H9 (cell line): ENCODE results near the gene EFNB3. TPM values are rescaled to one million over a fixed set of nuclear protein-coding genes. Genes with fewer than 3 reads are reported as not detected.
A peak's percentile ranks its signal among the peaks of the same experiment; 100 is the strongest.

Source experiments
- DNase-seq: peaks from one replicate; pipeline ENCODE4 v3.0.0-alpha.2; 2017
- H2AFZ ChIP-seq: one replicate; pipeline ENCODE4 v1.6.1; 2013; ENCODE audit warnings: mild to moderate bottlenecking, low read length, control low read depth, moderate library complexity
- H2AK5ac ChIP-seq: 2 replicates; pipeline ENCODE4 v1.6.1; 2013; ENCODE audit warnings: low read length, control low read depth, mixed read lengths; ENCODE audit not compliant: insufficient read length
- H2BK120ac ChIP-seq: one replicate; pipeline ENCODE4 v1.6.1; 2013; ENCODE audit warnings: low read depth, mild to moderate bottlenecking, low read length, control low read depth, inconsistent platforms; ENCODE audit not compliant: poor library complexity, severe bottlenecking
- H2BK12ac ChIP-seq: 2 replicates; pipeline ENCODE4 v1.6.1; 2013; ENCODE audit warnings: low read length, control low read depth, mixed read lengths, low read depth; ENCODE audit not compliant: insufficient read length
- H2BK15ac ChIP-seq: 2 replicates; pipeline ENCODE4 v1.6.1; 2013; ENCODE audit warnings: low read depth, low read length, control low read depth
- H2BK20ac ChIP-seq: one replicate; pipeline ENCODE4 v1.6.1; 2013; ENCODE audit warnings: low read depth, mild to moderate bottlenecking, low read length, control low read depth, inconsistent platforms; ENCODE audit not compliant: poor library complexity, severe bottlenecking
- H2BK5ac ChIP-seq: 2 replicates; pipeline ENCODE4 v1.6.1; 2013; ENCODE audit warnings: low read length, control low read depth, mixed read lengths; ENCODE audit not compliant: insufficient read length
- H3K14ac ChIP-seq: 2 replicates; pipeline ENCODE4 v1.6.1; 2013; ENCODE audit warnings: low read length, control low read depth; ENCODE audit not compliant: insufficient read depth
- H3K18ac ChIP-seq: 2 replicates; pipeline ENCODE4 v1.6.1; 2013; ENCODE audit warnings: low read depth, mild to moderate bottlenecking, mixed read lengths, low read length, control low read depth; ENCODE audit not compliant: insufficient read length
- H3K23ac ChIP-seq: 2 replicates; pipeline ENCODE4 v1.6.1; 2013; ENCODE audit warnings: low read length, control low read depth, mixed read lengths, low read depth; ENCODE audit not compliant: insufficient read length
- H3K23me2 ChIP-seq: 2 replicates; pipeline ENCODE4 v1.6.1; 2013; ENCODE audit warnings: low read depth, mild to moderate bottlenecking, mixed read lengths, low read length, control low read depth; ENCODE audit not compliant: insufficient read length, poor library complexity, severe bottlenecking
- H3K27ac ChIP-seq: 2 replicates; pipeline ENCODE4 v1.5.1; 2013; ENCODE audit warnings: low read length, control low read depth, mixed read lengths, low read depth; ENCODE audit not compliant: insufficient read length
- H3K27me3 ChIP-seq: 2 replicates; pipeline ENCODE4 v1.6.1; 2013; ENCODE audit warnings: low read length, control low read depth, inconsistent platforms; ENCODE audit not compliant: insufficient read depth
- H3K4ac ChIP-seq: 2 replicates; pipeline ENCODE4 v1.6.1; 2013; ENCODE audit warnings: low read depth, mild to moderate bottlenecking, control low read depth, inconsistent platforms, low read length, moderate library complexity
- H3K4me1 ChIP-seq: 2 replicates; pipeline ENCODE4 v1.6.1; 2013; ENCODE audit warnings: low read length, control low read depth, inconsistent platforms; ENCODE audit not compliant: insufficient read depth
- H3K4me2 ChIP-seq: 2 replicates; pipeline ENCODE4 v1.6.1; 2013; ENCODE audit warnings: low read length, control low read depth, mixed read lengths; ENCODE audit not compliant: insufficient read length, insufficient read depth
- H3K56ac ChIP-seq: 2 replicates; pipeline ENCODE4 v1.6.1; 2013; ENCODE audit warnings: low read depth, mild to moderate bottlenecking, mixed read lengths, low read length, control low read depth; ENCODE audit not compliant: insufficient read length
- H3K79me1 ChIP-seq: 2 replicates; pipeline ENCODE4 v1.6.1; 2013; ENCODE audit warnings: low read depth, mild to moderate bottlenecking, moderate library complexity, low read length, control low read depth, inconsistent platforms; ENCODE audit not compliant: insufficient read depth, poor library complexity, severe bottlenecking
- H3K79me2 ChIP-seq: 2 replicates; pipeline ENCODE4 v1.6.1; 2013; ENCODE audit warnings: low read length, control low read depth, inconsistent platforms; ENCODE audit not compliant: insufficient read depth
- H3K9ac ChIP-seq: 2 replicates; pipeline ENCODE4 v1.6.1; 2013; ENCODE audit warnings: low read length, control low read depth, mixed read lengths; ENCODE audit not compliant: insufficient read length; ENCODE audit errors: extremely low read depth
- H3K9me3 ChIP-seq: one replicate; pipeline ENCODE4 v1.6.1; 2013; ENCODE audit warnings: low read depth, low read length, inconsistent platforms; ENCODE audit not compliant: control insufficient read depth
- H3T11ph ChIP-seq: one replicate; pipeline ENCODE4 v1.6.1; 2013; ENCODE audit warnings: mild to moderate bottlenecking, low read length, control low read depth, inconsistent platforms
- H4K20me1 ChIP-seq: one replicate; pipeline ENCODE4 v1.6.1; 2013; ENCODE audit not compliant: control insufficient read depth, insufficient read length, insufficient read depth
- H4K5ac ChIP-seq: 2 replicates; pipeline ENCODE4 v1.6.1; 2013; ENCODE audit warnings: low read depth, mild to moderate bottlenecking, mixed read lengths, low read length, control low read depth; ENCODE audit not compliant: insufficient read length
- H4K8ac ChIP-seq: replicated peaks from 2 replicates; pipeline ENCODE4 v1.6.1; 2013; ENCODE audit warnings: low read length, control low read depth, mixed read lengths, low read depth; ENCODE audit not compliant: insufficient read length
- H4K91ac ChIP-seq: 2 replicates; pipeline ENCODE4 v1.6.1; 2013; ENCODE audit warnings: low read depth, mild to moderate bottlenecking, moderate library complexity, mixed read lengths, low read length, control low read depth; ENCODE audit not compliant: insufficient read length
- H3K27ac Mint-ChIP-seq, 3 experiments: 2 replicates in 2 of 3; 3 replicates in 1 of 3; pipeline ENCODE4 v1.8.0; 2020 to 2021; ENCODE audit warnings: mixed read lengths in 3 of 3, mild to moderate bottlenecking in 1 of 3, moderate library complexity in 1 of 3
- H3K27me3 Mint-ChIP-seq: 2 replicates; pipeline ENCODE4 v1.8.0; 2021; ENCODE audit warnings: low read depth, mild to moderate bottlenecking, moderate library complexity, mixed read lengths
- H3K36me3 Mint-ChIP-seq, 3 experiments: 2 replicates in 2 of 3; 3 replicates in 1 of 3; pipeline ENCODE4 v1.8.0; 2020 to 2021; ENCODE audit warnings: low read depth in 3 of 3, mixed read lengths in 3 of 3; ENCODE audit not compliant: insufficient read depth in 1 of 3
- H3K4me1 Mint-ChIP-seq, 2 experiments: 2 replicates each; pipeline ENCODE4 v1.8.0; 2020; ENCODE audit warnings: mixed read lengths in 2 of 2
- H3K4me3 Mint-ChIP-seq, 2 experiments: 2 replicates in 1 of 2; 3 replicates in 1 of 2; pipeline ENCODE4 v1.8.0; 2020 to 2021; ENCODE audit warnings: mild to moderate bottlenecking in 2 of 2, mixed read lengths in 2 of 2, moderate library complexity in 1 of 2
- H3K9me3 Mint-ChIP-seq, 2 experiments: 2 replicates in 1 of 2; 3 replicates in 1 of 2; pipeline ENCODE4 v1.8.0; 2020; ENCODE audit warnings: mild to moderate bottlenecking in 2 of 2, mixed read lengths in 2 of 2, moderate library complexity in 1 of 2
- CTCF ChIP-seq: fragments of 200-600 bp; sonication (generic); conservative IDR thresholded peaks from 3 replicates; pipeline ENCODE4 v1.8.0; 2021; ENCODE audit warnings: antibody characterized with exemption, mild to moderate bottlenecking
- WGBS: extraction: QIAGEN DNeasy Blood & Tissue Kit; methylation state at CpG from one replicate; pipeline ENCODE4 v1.1.7; 2013; ENCODE audit warnings: missing lambda C conversion rate, low lambda C conversion rate, mixed read lengths; ENCODE audit not compliant: insufficient read length; ENCODE audit errors: extremely low coverage; 5-methylcytosine and 5-hydroxymethylcytosine counted together
- total RNA-seq: library from RNA; stranded (reverse); gene quantifications from 2 replicates; pipeline ENCODE4 v1.2.1, GENCODE V29; 2021

The EFNB3 gene
- total RNA-seq, 1 experiment from 2014 or later, result 11.3 TPM

- Histone ChIP-seq H2BK15ac (no peak overlapping the region), H2BK120ac (no peak overlapping the region), H3K4ac (no peak overlapping the region), H2BK12ac (no peak overlapping the region), H3K23me2 (peaks cover 8% of the 10 kb centered on the region), H2BK20ac (no peak overlapping the region), H3K79me1 (no peaks in the 10 kb centered on the region), H3K9me3 (no peaks in the 10 kb centered on the region), H3K56ac (no peak overlapping the region), H2AFZ (no peak overlapping the region), H3K23ac (no peak overlapping the region), H3K27ac (no peak overlapping the region), H3K79me2 (no peaks in the 10 kb centered on the region), H3K18ac (peak overlapping the region; percentile 42), H2BK5ac (no peak overlapping the region), H3K14ac (peak overlapping the region; percentile 49; the same call in 1 of the 2 replicates), H4K5ac (no peak overlapping the region), H2AK5ac (no peak overlapping the region), H3K9ac (no peak overlapping the region), H4K20me1 (no peaks in the 10 kb centered on the region), H3K4me2 (no peak overlapping the region), H3K27me3 (no peaks in the 10 kb centered on the region; the same call in 1 of the 2 replicates), H3T11ph (no peak overlapping the region), H3K4me1 (peaks cover 4% of the 10 kb centered on the region; the same call in 1 of the 2 replicates), H4K91ac (peak overlapping the region; percentile 67), H4K8ac (no peak overlapping the region)
- H3K27ac Mint-ChIP-seq, result no peak overlapping the region
- DNase-seq, result no peak
- H3K27me3 Mint-ChIP-seq, result peaks cover 48% of the 10 kb centered on the region
- H3K4me1 Mint-ChIP-seq, result peaks cover 31 to 46% of the 10 kb centered on the region in 2 experiments
- H3K4me3 Mint-ChIP-seq, result no peak overlapping the region
- WGBS, result no CpG with 5 or more reads among the region's 9 CpGs
- no peak for TF ChIP-seq CTCF
- no peaks in the 10 kb centered on the region for H3K9me3 Mint-ChIP-seq
- no peaks in the 10 kb centered on the region for H3K36me3 Mint-ChIP-seq
Measured at GRCh38 chr17:7719661-7720060, 14.7 kb downstream of the EFNB3 start.
